Esophagus muscularis mucosa (tissue), 4 donors: ENCODE measurements around the gene SMAD2. TPM values are rescaled to one million over a fixed set of nuclear protein-coding genes. Genes with fewer than 3 reads are reported as not detected.

Source experiments
- DNase-seq: peaks from one replicate; pipeline ENCODE4 v3.0.0-alpha.2; 2017; ENCODE audit errors: extremely low spot score
- H3K27ac ChIP-seq, 4 donors: fragments of 200-600 bp; sonication (generic); replicated peaks in 1 of 4; 1 replicate in 3 of 4; 2 replicates in 1 of 4; pipeline ENCODE4 v1.5.1; 2016 to 2019; ENCODE audit warnings: mild to moderate bottlenecking in 1 of 4
- H3K27me3 ChIP-seq, 4 donors: fragments of 200-600 bp; sonication (generic); one replicate each; pipeline versions ENCODE4 v1.5.1 to v1.6.0; 2016 to 2019
- H3K36me3 ChIP-seq, 4 donors: fragments of 200-600 bp; sonication (generic); one replicate each; pipeline ENCODE4 v1.5.1; 2016 to 2019
- H3K4me1 ChIP-seq, 4 donors: fragments of 200-600 bp; sonication (generic); one replicate each; pipeline ENCODE4 v1.5.1; 2016 to 2019
- H3K4me3 ChIP-seq, 4 donors: fragments of 200-600 bp; sonication (generic); 1 replicate in 2 of 4; 2 replicates in 2 of 4; pipeline ENCODE4 v1.5.1; 2016 to 2019; ENCODE audit warnings: mild to moderate bottlenecking in 4 of 4, moderate library complexity in 1 of 4
- H3K9me3 ChIP-seq, 4 donors: fragments of 200-600 bp; sonication (generic); 1 replicate in 3 of 4; 2 replicates in 1 of 4; pipeline ENCODE4 v1.5.1; 2016 to 2019
- CTCF ChIP-seq, 3 experiments: fragments of 200-600 bp in 2 of 3; fragments of 450-650 bp in 1 of 3; sonication (generic) in 2 of 3; IDR thresholded peaks; one replicate each; pipeline ENCODE4 v1.5.1; 2017 to 2019; ENCODE audit warnings: antibody characterized with exemption in 3 of 3, mild to moderate bottlenecking in 2 of 3, moderate library complexity in 1 of 3
- EP300 ChIP-seq: sonication (generic); formaldehyde crosslinking; IDR thresholded peaks from one replicate; pipeline ENCODE4 v1.6.1; 2017; ENCODE audit warnings: antibody characterized with exemption
- POLR2A ChIP-seq: fragments of 450-650 bp; IDR thresholded peaks from one replicate; pipeline ENCODE4 v1.6.1; 2017; ENCODE audit warnings: antibody characterized with exemption, moderate library complexity, mild to moderate bottlenecking, low read depth
- POLR2AphosphoS5 ChIP-seq, 2 donors: sonication (generic); formaldehyde crosslinking; IDR thresholded peaks; one replicate each; pipeline ENCODE4 v1.6.1; 2017; ENCODE audit warnings: antibody characterized with exemption in 2 of 2
- WGBS: methylation state at CpG from one replicate; pipeline ENCODE4 v1.1.5; 2018; 5-methylcytosine and 5-hydroxymethylcytosine counted together
- intact Hi-C: fragments of 100-400 bp; cut with DNase I; formaldehyde crosslinking; loops from one replicate; pipeline ENCODE4 v1.15.1; 2023
- total RNA-seq, 4 donors: library from RNA; depleted of rRNA; stranded (reverse); fragments of >200 nt; gene quantifications; one replicate each; pipeline versions ENCODE4 v1.1.0 to v1.2.1, GENCODE V29; 2016

Gene SMAD2
- total RNA-seq, 4 donors from 2014 or later = 35.7 to 93.4 (median 89.2) TPM

- Histone ChIP-seq H3K36me3 (no peaks in the 10 kb centered on the region), H3K4me3 (no peak overlapping the region), H3K27ac (no peak overlapping the region), H3K4me1 (peaks cover 0 to under 1% (median 0%) of the 10 kb centered on the region in 4 donors), H3K27me3 (peaks cover 0 to 4% (median 0%) of the 10 kb centered on the region in 4 donors), H3K9me3 (no peaks in the 10 kb centered on the region)
- 78% methylated on average over 5 of the region's 6 CpGs for WGBS
- no peak for DNase-seq
- TF ChIP-seq POLR2AphosphoS5 (IDR thresholded peaks at IDR 0.05) (no peak), EP300 (no peak), CTCF (IDR thresholded peaks at IDR 0.05) (no peak), POLR2A (no peak)
- intact Hi-C loops = no loop called here
These were observed 129.7 kb downstream of the SMAD2 start for GRCh38 chr18:47800756-47801155.

GRCh38 chr18:47800248-47800647, 130.2 kb downstream of the SMAD2 start:
- Histone ChIP-seq H3K36me3 (no peaks in the 10 kb centered on the region), H3K4me1 (peaks cover 4 to 5% (median 4%) of the 10 kb centered on the region in 4 donors), H3K9me3 (no peaks in the 10 kb centered on the region), H3K4me3 (no peak overlapping the region), H3K27me3 (peaks cover 0 to 4% (median 0%) of the 10 kb centered on the region in 4 donors), H3K27ac (no peak overlapping the region)
- 39% methylated on average over 10 of the region's 10 CpGs for WGBS
- TF ChIP-seq EP300 = no peak
- no peak for TF ChIP-seq CTCF (IDR thresholded peaks at IDR 0.05)
- TF ChIP-seq POLR2AphosphoS5 (IDR thresholded peaks at IDR 0.05) = no peak
- no peak for TF ChIP-seq POLR2A
- intact Hi-C loops = no loop called here
- DNase-seq = peak; percentile 37

GRCh38 chr18:47799376-47799775, 131.1 kb downstream of the SMAD2 start:
- peaks cover 10 to 14% (median 13%) of the 10 kb centered on the region in 4 donors for H3K4me1 ChIP-seq
- H3K4me3 ChIP-seq = no peak overlapping the region
- peak; percentile 62 for DNase-seq
- intact Hi-C loops = no loop called here
- TF ChIP-seq EP300 = no peak
- TF ChIP-seq CTCF (IDR thresholded peaks at IDR 0.05) = no peak
- TF ChIP-seq POLR2A = no peak
- TF ChIP-seq POLR2AphosphoS5 (IDR thresholded peaks at IDR 0.05) = no peak
- peaks cover 0 to 4% (median 0%) of the 10 kb centered on the region in 4 donors for H3K27me3 ChIP-seq
- no peaks in the 10 kb centered on the region for H3K36me3 ChIP-seq
- WGBS = 88% methylated on average over 13 of the region's 13 CpGs
- H3K9me3 ChIP-seq = no peaks in the 10 kb centered on the region
- H3K27ac ChIP-seq = no peak overlapping the region

GRCh38 chr18:47798366-47798765, 132.1 kb downstream of the SMAD2 start:
- intact Hi-C loops = no loop called here
- WGBS = 76% methylated on average over 11 of the region's 11 CpGs
- Histone ChIP-seq H3K36me3 (no peaks in the 10 kb centered on the region), H3K27me3 (peaks cover 0 to 4% (median 0%) of the 10 kb centered on the region in 4 donors), H3K27ac (no peak overlapping the region), H3K4me3 (no peak overlapping the region), H3K9me3 (no peaks in the 10 kb centered on the region), H3K4me1 (peaks cover 10 to 18% (median 16%) of the 10 kb centered on the region in 4 donors)
- peak; percentile 82 for DNase-seq
- TF ChIP-seq POLR2AphosphoS5 (IDR thresholded peaks at IDR 0.05) = no peak
- no peak for TF ChIP-seq CTCF (IDR thresholded peaks at IDR 0.05)
- TF ChIP-seq EP300 = no peak
- TF ChIP-seq POLR2A = no peak

GRCh38 chr18:47797126-47797525, 133.3 kb downstream of the SMAD2 start:
- no peak for TF ChIP-seq POLR2A
- TF ChIP-seq POLR2AphosphoS5 (IDR thresholded peaks at IDR 0.05) = no peak
- no peak for TF ChIP-seq CTCF (IDR thresholded peaks at IDR 0.05)
- no peak for TF ChIP-seq EP300
- Histone ChIP-seq H3K36me3 (no peaks in the 10 kb centered on the region), H3K27me3 (peaks cover 0 to 4% (median 0%) of the 10 kb centered on the region in 4 donors), H3K27ac (no peak overlapping the region), H3K9me3 (no peaks in the 10 kb centered on the region), H3K4me3 (no peak overlapping the region), H3K4me1 (peaks cover 10 to 18% (median 16%) of the 10 kb centered on the region in 4 donors)
- DNase-seq = peak; percentile 85
- whole genome bisulfite sequencing = 88% methylated on average over 5 of the region's 5 CpGs
- intact Hi-C loops = no loop called here
